Measurements from ENCODE around the gene OR4D11. TPM values are rescaled to one million over a fixed set of nuclear protein-coding genes. Genes with fewer than 3 reads are reported as not detected.

Gene OR4D11
- total and polyA plus RNA-seq, 9 of the 15 experiments (the other 6 are each of a cell fraction or from before 2014, with no cell fraction given) = not detected

DNA sequence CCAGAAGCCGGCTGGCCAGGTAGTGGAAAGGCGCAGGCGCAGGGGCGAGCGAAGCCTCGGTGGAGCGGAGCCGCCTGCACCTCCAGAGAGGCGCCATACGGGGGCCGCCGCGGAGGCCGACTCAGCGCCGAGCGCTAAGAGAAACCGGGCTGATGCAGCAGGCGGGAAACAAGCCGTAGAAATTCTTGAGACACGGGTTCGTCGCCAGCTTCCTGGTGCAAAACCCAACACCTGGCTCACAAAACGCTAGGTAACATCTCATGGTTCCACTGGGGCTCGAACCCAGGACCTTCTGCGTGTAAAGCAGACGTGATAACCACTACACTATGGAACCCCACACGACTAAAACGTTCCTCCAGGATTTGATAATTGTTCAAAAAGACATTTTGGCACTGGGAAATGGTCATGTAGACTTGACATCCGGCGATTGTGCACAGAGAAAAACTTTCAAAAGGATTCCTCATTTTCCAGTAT, 47.0 kb downstream of the OR4D11 start (continued):
- TF ChIP-seq, protein P1, sequence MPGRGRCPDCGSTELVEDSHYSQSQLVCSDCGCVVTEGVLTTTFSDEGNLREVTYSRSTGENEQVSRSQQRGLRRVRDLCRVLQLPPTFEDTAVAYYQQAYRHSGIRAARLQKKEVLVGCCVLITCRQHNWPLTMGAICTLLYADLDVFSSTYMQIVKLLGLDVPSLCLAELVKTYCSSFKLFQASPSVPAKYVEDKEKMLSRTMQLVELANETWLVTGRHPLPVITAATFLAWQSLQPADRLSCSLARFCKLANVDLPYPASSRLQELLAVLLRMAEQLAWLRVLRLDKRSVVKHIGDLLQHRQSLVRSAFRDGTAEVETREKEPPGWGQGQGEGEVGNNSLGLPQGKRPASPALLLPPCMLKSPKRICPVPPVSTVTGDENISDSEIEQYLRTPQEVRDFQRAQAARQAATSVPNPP (IDR thresholded peaks at IDR 0.05; ENCODE audit: borderline replicate concordance, insufficient read depth, insufficient read length) = no peak
- TF ChIP-seq ZNF143 (CRISPR knock-in tag; IDR thresholded peaks at IDR 0.05) = no peak
- TF ChIP-seq OTX1 (CRISPR knock-in tag; IDR thresholded peaks at IDR 0.05) = no peak
- peak; percentile 18; the same call in 1 of the 2 replicates for TF ChIP-seq NCOA1 (IDR thresholded peaks at IDR 0.05; ENCODE audit: low read depth)
- no peak for TF ChIP-seq RBM17 (IDR thresholded peaks at IDR 0.05; ENCODE audit: borderline replicate concordance, low read depth, low read length)
- peak; percentile 71 for TF ChIP-seq ATF7 (IDR thresholded peaks at IDR 0.05)
- TF ChIP-seq, protein P2, sequence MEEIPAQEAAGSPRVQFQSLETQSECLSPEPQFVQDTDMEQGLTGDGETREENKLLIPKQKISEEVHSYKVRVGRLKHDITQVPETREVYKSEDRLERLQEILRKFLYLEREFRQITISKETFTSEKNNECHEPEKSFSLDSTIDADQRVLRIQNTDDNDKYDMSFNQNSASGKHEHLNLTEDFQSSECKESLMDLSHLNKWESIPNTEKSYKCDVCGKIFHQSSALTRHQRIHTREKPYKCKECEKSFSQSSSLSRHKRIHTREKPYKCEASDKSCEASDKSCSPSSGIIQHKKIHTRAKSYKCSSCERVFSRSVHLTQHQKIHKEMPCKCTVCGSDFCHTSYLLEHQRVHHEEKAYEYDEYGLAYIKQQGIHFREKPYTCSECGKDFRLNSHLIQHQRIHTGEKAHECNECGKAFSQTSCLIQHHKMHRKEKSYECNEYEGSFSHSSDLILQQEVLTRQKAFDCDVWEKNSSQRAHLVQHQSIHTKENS (CRISPR knock-in tag; IDR thresholded peaks at IDR 0.05) = no peak
- TF ChIP-seq HEY1 (CRISPR knock-in tag; IDR thresholded peaks at IDR 0.05; ENCODE audit: borderline replicate concordance) = no peak
- TF ChIP-seq ZNF79 (CRISPR knock-in tag; IDR thresholded peaks at IDR 0.05; ENCODE audit: low read depth) = no peak
- TF ChIP-seq, protein P3, sequence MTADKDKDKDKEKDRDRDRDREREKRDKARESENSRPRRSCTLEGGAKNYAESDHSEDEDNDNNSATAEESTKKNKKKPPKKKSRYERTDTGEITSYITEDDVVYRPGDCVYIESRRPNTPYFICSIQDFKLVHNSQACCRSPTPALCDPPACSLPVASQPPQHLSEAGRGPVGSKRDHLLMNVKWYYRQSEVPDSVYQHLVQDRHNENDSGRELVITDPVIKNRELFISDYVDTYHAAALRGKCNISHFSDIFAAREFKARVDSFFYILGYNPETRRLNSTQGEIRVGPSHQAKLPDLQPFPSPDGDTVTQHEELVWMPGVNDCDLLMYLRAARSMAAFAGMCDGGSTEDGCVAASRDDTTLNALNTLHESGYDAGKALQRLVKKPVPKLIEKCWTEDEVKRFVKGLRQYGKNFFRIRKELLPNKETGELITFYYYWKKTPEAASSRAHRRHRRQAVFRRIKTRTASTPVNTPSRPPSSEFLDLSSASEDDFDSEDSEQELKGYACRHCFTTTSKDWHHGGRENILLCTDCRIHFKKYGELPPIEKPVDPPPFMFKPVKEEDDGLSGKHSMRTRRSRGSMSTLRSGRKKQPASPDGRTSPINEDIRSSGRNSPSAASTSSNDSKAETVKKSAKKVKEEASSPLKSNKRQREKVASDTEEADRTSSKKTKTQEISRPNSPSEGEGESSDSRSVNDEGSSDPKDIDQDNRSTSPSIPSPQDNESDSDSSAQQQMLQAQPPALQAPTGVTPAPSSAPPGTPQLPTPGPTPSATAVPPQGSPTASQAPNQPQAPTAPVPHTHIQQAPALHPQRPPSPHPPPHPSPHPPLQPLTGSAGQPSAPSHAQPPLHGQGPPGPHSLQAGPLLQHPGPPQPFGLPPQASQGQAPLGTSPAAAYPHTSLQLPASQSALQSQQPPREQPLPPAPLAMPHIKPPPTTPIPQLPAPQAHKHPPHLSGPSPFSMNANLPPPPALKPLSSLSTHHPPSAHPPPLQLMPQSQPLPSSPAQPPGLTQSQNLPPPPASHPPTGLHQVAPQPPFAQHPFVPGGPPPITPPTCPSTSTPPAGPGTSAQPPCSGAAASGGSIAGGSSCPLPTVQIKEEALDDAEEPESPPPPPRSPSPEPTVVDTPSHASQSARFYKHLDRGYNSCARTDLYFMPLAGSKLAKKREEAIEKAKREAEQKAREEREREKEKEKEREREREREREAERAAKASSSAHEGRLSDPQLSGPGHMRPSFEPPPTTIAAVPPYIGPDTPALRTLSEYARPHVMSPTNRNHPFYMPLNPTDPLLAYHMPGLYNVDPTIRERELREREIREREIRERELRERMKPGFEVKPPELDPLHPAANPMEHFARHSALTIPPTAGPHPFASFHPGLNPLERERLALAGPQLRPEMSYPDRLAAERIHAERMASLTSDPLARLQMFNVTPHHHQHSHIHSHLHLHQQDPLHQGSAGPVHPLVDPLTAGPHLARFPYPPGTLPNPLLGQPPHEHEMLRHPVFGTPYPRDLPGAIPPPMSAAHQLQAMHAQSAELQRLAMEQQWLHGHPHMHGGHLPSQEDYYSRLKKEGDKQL (CRISPR knock-in tag; IDR thresholded peaks at IDR 0.05; ENCODE audit: borderline replicate concordance) = no peak
- TF ChIP-seq, protein P4, sequence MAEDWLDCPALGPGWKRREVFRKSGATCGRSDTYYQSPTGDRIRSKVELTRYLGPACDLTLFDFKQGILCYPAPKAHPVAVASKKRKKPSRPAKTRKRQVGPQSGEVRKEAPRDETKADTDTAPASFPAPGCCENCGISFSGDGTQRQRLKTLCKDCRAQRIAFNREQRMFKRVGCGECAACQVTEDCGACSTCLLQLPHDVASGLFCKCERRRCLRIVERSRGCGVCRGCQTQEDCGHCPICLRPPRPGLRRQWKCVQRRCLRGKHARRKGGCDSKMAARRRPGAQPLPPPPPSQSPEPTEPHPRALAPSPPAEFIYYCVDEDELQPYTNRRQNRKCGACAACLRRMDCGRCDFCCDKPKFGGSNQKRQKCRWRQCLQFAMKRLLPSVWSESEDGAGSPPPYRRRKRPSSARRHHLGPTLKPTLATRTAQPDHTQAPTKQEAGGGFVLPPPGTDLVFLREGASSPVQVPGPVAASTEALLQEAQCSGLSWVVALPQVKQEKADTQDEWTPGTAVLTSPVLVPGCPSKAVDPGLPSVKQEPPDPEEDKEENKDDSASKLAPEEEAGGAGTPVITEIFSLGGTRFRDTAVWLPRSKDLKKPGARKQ (CRISPR knock-in tag; IDR thresholded peaks at IDR 0.05) = no peak
- TF ChIP-seq HDAC1 (IDR thresholded peaks at IDR 0.05) = peak; percentile 34 to 79
- peak; percentile 97 for TF ChIP-seq TBP (optimal IDR thresholded peaks at IDR 0.05; ENCODE audit: low read depth, low read length)
- TF ChIP-seq CC2D1A (IDR thresholded peaks at IDR 0.05) = peak; percentile 32; the same call in 1 of the 2 replicates
- TF ChIP-seq, protein P5, sequence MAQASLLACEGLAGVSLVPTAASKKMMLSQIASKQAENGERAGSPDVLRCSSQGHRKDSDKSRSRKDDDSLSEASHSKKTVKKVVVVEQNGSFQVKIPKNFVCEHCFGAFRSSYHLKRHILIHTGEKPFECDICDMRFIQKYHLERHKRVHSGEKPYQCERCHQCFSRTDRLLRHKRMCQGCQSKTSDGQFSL (CRISPR knock-in tag; IDR thresholded peaks at IDR 0.05) = no peak
- TF ChIP-seq, protein P5 (tag; IDR thresholded peaks at IDR 0.05) = no peak
- TF ChIP-seq PTRF (tag; IDR thresholded peaks at IDR 0.05) = no peak
- no peak for TF ChIP-seq ZNF41 (CRISPR knock-in tag; conservative IDR thresholded peaks at IDR 0.05)
- no peak for TF ChIP-seq ZNF282 (CRISPR knock-in tag; IDR thresholded peaks at IDR 0.05)

Data from K562 (cell line).